ENCODE data around the gene CIDEB. TPM values are rescaled to one million over a fixed set of nuclear protein-coding genes. Genes with fewer than 3 reads are reported as not detected.

CIDEB gene
- total RNA-seq, 4 donors from 2014 or later = 4.9 to 12.5 (median 9.5) TPM

DNA sequence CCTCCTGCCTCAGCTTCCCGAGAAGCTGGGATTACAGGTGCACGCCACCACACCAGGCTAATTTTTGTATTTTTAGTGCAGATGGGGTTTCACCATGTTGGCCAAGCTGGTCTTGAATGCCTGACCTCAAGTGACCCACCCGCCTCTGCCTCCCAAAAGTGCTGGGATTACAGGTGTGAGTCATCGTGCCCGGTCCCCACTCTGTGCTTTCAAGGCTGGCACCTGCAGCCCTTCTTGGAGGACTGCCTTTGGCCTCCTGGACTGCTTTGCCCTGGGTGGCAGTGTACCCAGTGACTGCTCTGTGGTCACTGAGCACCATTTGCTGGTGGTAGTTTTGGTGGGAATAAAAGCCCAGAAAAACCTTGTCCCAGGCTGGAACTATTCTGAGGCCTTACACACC lies 20.8 kb downstream of the CIDEB start:
- Histone ChIP-seq H3K9me3 (no peaks in the 10 kb centered on the region), H3K27me3 (no peaks in the 10 kb centered on the region), H3K4me3 (no peak overlapping the region), H3K4me1 (no peaks in the 10 kb centered on the region), H3K27ac (no peak overlapping the region), H3K36me3 (peaks cover 0 to 29% of the 10 kb centered on the region in 2 donors)
- 90 to 100% methylated on average over 2 of the region's 5 CpGs for whole genome bisulfite sequencing, 2 donors (ENCODE audit: low coverage in 1 of 2)
- TF ChIP-seq POLR2A (IDR thresholded peaks at IDR 0.05) = no peak
- no peak for TF ChIP-seq POLR2AphosphoS5 (IDR thresholded peaks at IDR 0.05)
- TF ChIP-seq, protein P1, sequence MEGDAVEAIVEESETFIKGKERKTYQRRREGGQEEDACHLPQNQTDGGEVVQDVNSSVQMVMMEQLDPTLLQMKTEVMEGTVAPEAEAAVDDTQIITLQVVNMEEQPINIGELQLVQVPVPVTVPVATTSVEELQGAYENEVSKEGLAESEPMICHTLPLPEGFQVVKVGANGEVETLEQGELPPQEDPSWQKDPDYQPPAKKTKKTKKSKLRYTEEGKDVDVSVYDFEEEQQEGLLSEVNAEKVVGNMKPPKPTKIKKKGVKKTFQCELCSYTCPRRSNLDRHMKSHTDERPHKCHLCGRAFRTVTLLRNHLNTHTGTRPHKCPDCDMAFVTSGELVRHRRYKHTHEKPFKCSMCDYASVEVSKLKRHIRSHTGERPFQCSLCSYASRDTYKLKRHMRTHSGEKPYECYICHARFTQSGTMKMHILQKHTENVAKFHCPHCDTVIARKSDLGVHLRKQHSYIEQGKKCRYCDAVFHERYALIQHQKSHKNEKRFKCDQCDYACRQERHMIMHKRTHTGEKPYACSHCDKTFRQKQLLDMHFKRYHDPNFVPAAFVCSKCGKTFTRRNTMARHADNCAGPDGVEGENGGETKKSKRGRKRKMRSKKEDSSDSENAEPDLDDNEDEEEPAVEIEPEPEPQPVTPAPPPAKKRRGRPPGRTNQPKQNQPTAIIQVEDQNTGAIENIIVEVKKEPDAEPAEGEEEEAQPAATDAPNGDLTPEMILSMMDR (IDR thresholded peaks at IDR 0.05) = no peak
- no peak for TF ChIP-seq EP300 (IDR thresholded peaks at IDR 0.05)
- ATAC-seq = no peak

DNA sequence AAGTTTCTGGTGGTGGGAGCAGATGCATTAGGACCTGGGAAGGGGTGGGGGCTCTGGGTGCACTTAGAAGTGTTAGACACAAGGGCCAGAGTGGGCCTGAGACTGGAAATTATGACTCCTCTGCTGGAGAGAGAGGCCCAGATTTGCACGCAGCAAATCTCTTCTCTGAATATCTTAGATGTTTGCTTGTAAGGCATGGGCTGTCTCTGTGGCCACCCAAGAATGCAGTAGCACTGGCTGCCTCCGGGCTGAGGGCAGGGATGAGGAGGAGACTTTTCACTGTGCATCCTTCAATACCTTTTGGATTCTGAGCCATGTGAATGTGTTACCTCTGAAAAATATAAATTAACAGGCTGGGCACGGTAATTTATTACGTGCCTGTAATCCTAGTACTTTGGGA lies 22.4 kb downstream of the CIDEB start:
- no peaks in the 10 kb centered on the region for H3K9me3 ChIP-seq
- H3K27ac ChIP-seq = no peak overlapping the region
- no peak for ATAC-seq
- no peaks in the 10 kb centered on the region for H3K27me3 ChIP-seq
- peaks cover 0 to 12% of the 10 kb centered on the region in 2 donors for H3K36me3 ChIP-seq
- 73% methylated on average over 2 of the region's 4 CpGs; no CpG with 5 or more reads in 1 of the 2 donors for WGBS, 2 donors (ENCODE audit: low coverage in 1 of 2)
- TF ChIP-seq EP300 (IDR thresholded peaks at IDR 0.05) = no peak
- no peak for TF ChIP-seq POLR2AphosphoS5 (IDR thresholded peaks at IDR 0.05)
- TF ChIP-seq POLR2A (IDR thresholded peaks at IDR 0.05) = no peak
- H3K4me1 ChIP-seq = no peaks in the 10 kb centered on the region
- H3K4me3 ChIP-seq = no peak overlapping the region

DNA sequence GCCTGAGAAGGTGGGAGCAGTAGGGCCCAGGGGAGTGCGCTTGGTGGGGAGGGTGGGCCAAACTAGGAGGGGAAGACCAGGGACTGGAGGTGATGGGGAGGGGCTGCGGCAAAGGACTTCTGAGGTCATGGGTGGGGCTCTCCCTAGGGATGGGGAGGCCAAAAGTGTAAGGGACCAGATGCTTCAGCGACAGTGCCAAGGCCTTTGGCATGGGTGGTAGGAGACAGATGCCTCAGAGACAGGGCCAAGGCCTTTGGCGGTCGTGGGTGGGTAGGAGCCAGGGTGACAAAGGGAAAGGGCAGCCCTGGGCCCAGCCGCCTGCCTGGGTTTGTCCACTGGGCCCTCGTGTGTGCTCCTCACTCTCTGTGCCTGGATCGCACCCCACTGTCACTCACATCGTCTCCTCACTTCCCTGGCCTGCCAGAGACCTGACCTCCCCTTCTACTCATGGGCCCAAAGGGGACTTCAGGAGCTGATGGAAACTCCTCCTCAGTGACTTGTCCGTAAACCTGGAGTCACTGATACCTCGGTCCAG lies 23.2 kb downstream of the CIDEB start:
- Histone ChIP-seq H3K9me3 (no peaks in the 10 kb centered on the region), H3K27me3 (no peaks in the 10 kb centered on the region), H3K36me3 (peaks cover 0 to 4% of the 10 kb centered on the region in 2 donors), H3K4me1 (no peaks in the 10 kb centered on the region), H3K27ac (no peak overlapping the region), H3K4me3 (no peak overlapping the region)
- TF ChIP-seq, protein P1 (IDR thresholded peaks at IDR 0.05) = no peak
- TF ChIP-seq POLR2A (IDR thresholded peaks at IDR 0.05) (no peak), EP300 (IDR thresholded peaks at IDR 0.05) (no peak), POLR2AphosphoS5 (IDR thresholded peaks at IDR 0.05) (no peak)
- 60 to 66% methylated on average over 5 to 6 of the region's 11 CpGs for WGBS, 2 donors (ENCODE audit: low coverage in 1 of 2)
- ATAC-seq = no peak

DNA sequence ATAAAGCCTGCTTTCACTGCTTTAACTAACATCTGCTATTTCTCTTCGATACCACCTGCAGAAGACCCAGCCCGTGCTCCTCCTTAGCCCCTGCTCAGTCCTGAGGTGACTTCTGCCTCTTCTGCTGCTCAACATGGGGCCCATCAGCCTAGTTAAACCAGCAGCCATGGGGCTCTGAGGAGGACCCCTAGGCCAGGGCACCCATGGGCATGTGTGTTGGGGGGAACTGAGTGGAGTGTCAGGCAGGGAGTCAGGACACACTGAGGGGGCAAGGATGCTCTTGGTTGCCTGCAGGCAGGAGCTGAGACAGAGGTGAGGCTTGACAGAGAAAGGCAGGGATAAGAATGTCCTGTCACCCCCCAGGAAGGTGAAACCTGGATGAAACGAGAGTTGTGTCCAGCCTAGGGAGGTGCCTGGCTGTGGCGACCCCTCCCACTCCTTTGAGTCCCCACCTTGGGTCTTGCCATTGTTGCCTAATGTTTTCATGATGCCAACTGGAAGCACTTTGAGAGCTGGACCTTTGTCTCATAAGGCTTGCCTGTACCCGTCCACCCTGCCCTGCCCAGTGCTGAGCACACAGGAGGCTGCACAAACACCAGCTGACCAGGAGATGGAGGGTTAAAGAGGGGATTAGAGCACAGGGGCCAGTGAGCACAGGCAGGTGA lies 23.8 kb downstream of the CIDEB start:
- TF ChIP-seq EP300 (IDR thresholded peaks at IDR 0.05) = no peak
- no peak for TF ChIP-seq POLR2AphosphoS5 (IDR thresholded peaks at IDR 0.05)
- TF ChIP-seq, protein P1 (IDR thresholded peaks at IDR 0.05) = no peak
- no peak for TF ChIP-seq POLR2A (IDR thresholded peaks at IDR 0.05)
- Histone ChIP-seq H3K27me3 (no peaks in the 10 kb centered on the region), H3K9me3 (no peaks in the 10 kb centered on the region), H3K4me1 (no peaks in the 10 kb centered on the region), H3K27ac (no peak overlapping the region), H3K4me3 (no peak overlapping the region), H3K36me3 (no peaks in the 10 kb centered on the region)
- WGBS, 2 donors (ENCODE audit: low coverage in 1 of 2) = 83% methylated on average over 2 of the region's 5 CpGs; no CpG with 5 or more reads in 1 of the 2 donors
- no peak for ATAC-seq

DNA sequence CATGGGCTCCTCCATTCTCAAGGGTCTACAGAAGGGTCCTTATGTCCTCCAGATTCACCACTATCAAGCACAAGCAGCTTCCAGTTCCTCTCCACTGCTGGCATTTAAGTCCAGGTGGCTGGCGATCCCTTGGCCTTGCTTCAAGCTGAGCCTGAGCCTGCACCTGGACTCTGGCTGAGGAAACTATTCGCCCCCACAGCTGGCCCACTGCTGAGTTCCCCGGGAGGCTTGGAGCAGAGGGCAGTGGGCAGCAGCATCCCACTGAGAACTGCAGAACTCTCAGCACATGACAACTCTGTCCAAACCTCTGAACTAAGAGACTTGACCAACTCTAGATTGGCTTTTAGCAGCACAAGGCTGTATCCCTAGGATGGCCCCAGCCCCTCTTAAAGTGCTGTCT lies 25.0 kb downstream of the CIDEB start:
- no peak overlapping the region for H3K27ac ChIP-seq
- H3K9me3 ChIP-seq = no peaks in the 10 kb centered on the region
- TF ChIP-seq POLR2A (IDR thresholded peaks at IDR 0.05) (no peak), POLR2AphosphoS5 (IDR thresholded peaks at IDR 0.05) (no peak), EP300 (IDR thresholded peaks at IDR 0.05) (no peak)
- TF ChIP-seq, protein P1 (IDR thresholded peaks at IDR 0.05) = no peak
- H3K4me1 ChIP-seq = no peaks in the 10 kb centered on the region
- no peak for ATAC-seq
- no peaks in the 10 kb centered on the region for H3K36me3 ChIP-seq
- WGBS, 2 donors (ENCODE audit: low coverage in 1 of 2) = no CpG with 5 or more reads among the region's 3 CpGs
- no peaks in the 10 kb centered on the region for H3K27me3 ChIP-seq
- H3K4me3 ChIP-seq = no peak overlapping the region

All from gastroesophageal sphincter (tissue), 4 donors.